NB4 (cell line): Measurements from ENCODE around the gene TRRAP.
A peak's percentile ranks its signal among the peaks of the same experiment; 100 is the strongest.

Experiments
- DNase-seq: peaks from one replicate; pipeline ENCODE4 v3.0.0; 2010; ENCODE audit warnings: low read depth
- H3K4me3 ChIP-seq: one replicate; pipeline ENCODE4 v1.5.1; 2011; ENCODE audit warnings: mild to moderate bottlenecking, low read depth, low read length, moderate library complexity
- MYC ChIP-seq: IDR thresholded peaks from 2 replicates; pipeline ENCODE4 v1.6.1; 2011; ENCODE audit warnings: low read depth, low read length
- POLR2A ChIP-seq: IDR thresholded peaks from 2 replicates; pipeline ENCODE4 v1.6.1; 2011; ENCODE audit warnings: mild to moderate bottlenecking; ENCODE audit not compliant: insufficient read length; ENCODE audit errors: extremely low read depth
- TF ChIP-seq, protein P1 (sequence below): IDR thresholded peaks from 2 replicates; pipeline ENCODE4 v1.6.1; 2011; ENCODE audit warnings: low read depth, low read length
- TF ChIP-seq, protein P2 (sequence below): IDR thresholded peaks from one replicate; pipeline ENCODE4 v1.5.1; 2012; ENCODE audit warnings: low read depth, low read length

TRRAP gene

DNA sequence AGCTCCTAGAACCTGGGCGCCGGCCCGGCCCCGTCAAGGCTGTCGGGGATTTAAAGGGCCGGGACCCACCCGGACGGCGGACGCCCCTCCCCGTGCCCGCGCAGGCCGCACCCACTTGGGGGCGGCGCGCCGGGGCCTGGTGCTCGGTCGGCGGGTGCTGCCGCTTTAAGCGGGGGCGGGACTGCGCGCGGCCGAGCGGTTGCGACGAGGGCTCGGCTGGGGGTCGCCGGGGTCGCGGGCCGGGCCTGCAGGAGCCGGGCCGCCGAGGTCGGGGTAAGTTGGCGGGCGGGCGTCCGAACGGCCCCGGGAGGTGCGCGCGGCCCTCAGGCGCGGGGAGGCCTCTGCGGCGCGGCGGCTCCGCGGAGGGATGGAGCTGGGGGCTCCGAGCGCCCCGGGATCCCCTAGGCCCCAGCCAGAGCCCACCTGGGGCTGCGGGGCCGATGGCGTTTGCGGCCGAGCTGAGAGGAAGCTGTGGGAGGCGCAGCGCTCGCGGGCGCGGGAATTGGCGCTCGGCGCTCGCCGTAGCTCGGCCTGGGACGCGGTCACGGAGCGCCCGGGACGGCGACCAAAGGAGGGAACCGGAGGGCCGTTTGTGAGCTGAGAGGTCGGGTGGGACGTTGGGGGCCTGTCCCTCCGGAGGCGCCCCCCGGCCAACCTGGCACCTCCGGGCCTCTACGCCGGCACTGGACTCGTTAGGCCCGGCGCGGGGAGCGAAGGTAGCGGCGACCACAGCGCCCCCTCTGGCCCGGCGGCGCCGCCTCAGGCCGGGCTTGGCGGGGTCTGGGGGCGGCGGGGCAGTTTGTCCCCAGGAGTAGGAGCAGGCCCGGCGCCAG, at the start of gene TRRAP:
TRRAP (plus strand) TSS at position 168 of the 833 bp plus-strand sequence. CDS start 2,619 bp downstream, outside the sequence.
- H3K4me3 ChIP-seq: peak within 1 kb of the TSS; percentile 87
- peak; percentile 85 for DNase-seq
- TF ChIP-seq, protein P1, sequence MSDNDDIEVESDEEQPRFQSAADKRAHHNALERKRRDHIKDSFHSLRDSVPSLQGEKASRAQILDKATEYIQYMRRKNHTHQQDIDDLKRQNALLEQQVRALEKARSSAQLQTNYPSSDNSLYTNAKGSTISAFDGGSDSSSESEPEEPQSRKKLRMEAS: peak; percentile 42; the same call in 1 of the 2 replicates
- TF ChIP-seq MYC (no peak; the same call in 1 of the 2 replicates), POLR2A (peak; percentile 46)
- TF ChIP-seq, protein P2, sequence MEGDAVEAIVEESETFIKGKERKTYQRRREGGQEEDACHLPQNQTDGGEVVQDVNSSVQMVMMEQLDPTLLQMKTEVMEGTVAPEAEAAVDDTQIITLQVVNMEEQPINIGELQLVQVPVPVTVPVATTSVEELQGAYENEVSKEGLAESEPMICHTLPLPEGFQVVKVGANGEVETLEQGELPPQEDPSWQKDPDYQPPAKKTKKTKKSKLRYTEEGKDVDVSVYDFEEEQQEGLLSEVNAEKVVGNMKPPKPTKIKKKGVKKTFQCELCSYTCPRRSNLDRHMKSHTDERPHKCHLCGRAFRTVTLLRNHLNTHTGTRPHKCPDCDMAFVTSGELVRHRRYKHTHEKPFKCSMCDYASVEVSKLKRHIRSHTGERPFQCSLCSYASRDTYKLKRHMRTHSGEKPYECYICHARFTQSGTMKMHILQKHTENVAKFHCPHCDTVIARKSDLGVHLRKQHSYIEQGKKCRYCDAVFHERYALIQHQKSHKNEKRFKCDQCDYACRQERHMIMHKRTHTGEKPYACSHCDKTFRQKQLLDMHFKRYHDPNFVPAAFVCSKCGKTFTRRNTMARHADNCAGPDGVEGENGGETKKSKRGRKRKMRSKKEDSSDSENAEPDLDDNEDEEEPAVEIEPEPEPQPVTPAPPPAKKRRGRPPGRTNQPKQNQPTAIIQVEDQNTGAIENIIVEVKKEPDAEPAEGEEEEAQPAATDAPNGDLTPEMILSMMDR: peak; percentile 51

DNA sequence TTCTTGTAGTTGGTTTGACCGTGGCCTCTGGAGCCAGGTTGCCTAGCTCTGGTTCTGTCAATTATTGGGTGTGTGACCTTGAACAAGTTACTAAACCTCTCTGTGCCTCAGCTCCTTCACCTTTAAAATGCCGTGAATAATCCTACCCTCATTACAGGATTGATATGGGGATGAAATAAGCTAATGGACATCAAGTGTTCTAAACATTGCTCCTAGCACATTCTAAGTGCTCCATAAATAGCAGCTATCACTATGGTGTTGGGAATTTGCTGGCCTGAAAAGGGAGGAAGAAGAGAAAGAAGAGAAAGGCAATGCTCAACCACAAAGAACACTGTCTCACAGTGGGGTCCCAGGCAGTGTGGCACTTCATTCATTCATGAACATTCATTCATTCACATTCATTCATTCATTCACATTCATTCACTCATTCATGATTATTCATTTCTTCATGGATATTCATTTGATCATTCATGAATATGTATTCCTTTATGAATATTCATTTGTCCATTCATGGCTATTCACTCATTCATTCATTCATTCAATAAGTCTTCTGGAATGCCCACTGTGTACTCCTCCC, 47.3 kb upstream of the TRRAP start:
- DNase-seq: no peak
- TF ChIP-seq, protein P1: no peak
- TF ChIP-seq MYC (no peak), POLR2A (no peak)
- TF ChIP-seq, protein P2: no peak
- H3K4me3 ChIP-seq: no peak overlapping the region

DNA sequence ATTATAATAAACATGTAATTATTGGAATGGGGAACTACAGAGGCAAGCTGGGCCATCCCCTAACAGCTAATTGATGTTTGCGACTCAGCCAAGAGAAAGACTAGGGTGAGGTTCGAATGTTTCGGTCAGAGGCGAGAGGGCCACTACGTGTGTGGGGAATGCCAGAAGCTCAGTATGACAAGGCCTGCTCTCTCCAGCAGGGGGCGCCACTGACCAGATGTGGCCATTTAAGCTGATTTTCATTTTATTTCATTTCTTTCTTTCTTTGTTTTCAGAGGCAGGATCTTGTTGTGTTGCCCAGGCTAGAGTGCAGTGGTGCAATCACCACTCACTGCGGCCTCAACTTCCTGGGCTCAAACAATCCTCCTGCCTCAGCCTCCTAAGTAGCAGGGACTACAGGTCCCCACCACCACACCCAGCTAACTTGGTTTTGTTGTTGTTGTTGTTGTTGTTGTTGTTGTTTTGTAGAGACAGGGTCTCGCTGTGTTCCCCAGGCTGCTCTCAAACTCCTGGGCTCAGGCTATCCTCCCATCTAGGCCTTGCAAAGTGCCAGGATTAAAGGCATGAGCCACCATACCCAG, 46.6 kb upstream of the TRRAP start:
- peak; percentile 67 for DNase-seq
- H3K4me3 ChIP-seq: no peak overlapping the region
- no peak for TF ChIP-seq MYC
- TF ChIP-seq, protein P2: peak; percentile 86
- TF ChIP-seq, protein P1: no peak

DNA sequence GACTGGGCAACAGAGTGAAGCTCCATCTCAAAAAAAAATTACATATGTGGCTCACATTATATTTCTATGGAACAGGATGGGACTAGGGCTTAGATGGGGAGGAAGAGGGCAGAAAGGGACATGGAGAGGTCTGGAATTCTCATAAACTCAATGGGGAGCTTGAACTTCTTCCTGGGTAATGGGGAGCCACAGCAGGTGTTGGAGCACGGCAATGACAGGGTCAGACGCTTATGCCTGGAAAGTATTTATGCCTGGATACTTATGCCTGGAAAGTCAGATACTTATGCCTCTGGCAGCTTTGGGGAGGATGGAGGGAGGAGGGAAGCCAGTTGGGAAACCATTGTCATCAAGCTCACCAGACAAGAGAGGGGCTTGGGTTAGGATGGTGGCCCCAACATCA, 45.3 kb upstream of the TRRAP start:
- no peak for DNase-seq
- no peak overlapping the region for H3K4me3 ChIP-seq
- TF ChIP-seq, protein P2: no peak
- TF ChIP-seq MYC: no peak
- no peak for TF ChIP-seq POLR2A
- TF ChIP-seq, protein P1: no peak

DNA sequence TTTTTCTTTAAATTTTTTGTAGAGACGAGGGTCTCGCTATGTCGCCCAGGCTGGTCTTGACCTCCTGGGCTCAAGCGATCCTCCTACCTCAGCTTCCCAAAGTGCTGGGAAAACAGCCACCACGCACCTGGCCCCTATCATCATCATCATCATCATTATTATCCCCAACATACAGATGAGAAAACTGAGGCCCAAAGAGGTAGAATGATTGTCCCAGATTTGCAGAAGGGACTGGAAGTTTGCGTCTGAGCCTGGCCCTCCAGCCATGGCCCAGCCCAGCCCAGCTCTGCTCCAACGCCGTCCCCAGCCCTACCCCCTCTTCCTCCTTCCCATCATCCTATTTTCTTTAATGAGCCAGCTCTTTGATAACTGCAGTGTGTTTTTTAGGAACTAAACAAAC, 43.4 kb upstream of the TRRAP start:
- H3K4me3 ChIP-seq: no peak overlapping the region
- DNase-seq: no peak
- TF ChIP-seq, protein P2: no peak
- no peak for TF ChIP-seq MYC
- TF ChIP-seq, protein P1: no peak
- no peak for TF ChIP-seq POLR2A
